ENCODE measurements around the gene ADGRF5. TPM values are rescaled to one million over a fixed set of nuclear protein-coding genes. Genes with fewer than 3 reads are reported as not detected.
A peak's percentile ranks its signal among the peaks of the same experiment; 100 is the strongest.

The ADGRF5 gene
- total and polyA plus RNA-seq, 2 experiments from 2014 or later = 0.70 to 2.0 TPM

GRCh38 chr6:46828939-46829338, 92.8 kb downstream of the ADGRF5 start:
- Histone ChIP-seq H3K27ac (no peak overlapping the region), H2AFZ (no peak overlapping the region), H3K4me1 (ENCODE audit: insufficient read depth) (no peaks in the 10 kb centered on the region), H3K27me3 (no peaks in the 10 kb centered on the region), H3K4me3 (no peak overlapping the region), H3K36me3 (replicated peaks; ENCODE audit: insufficient read depth, low read depth) (no peaks in the 10 kb centered on the region), H3K79me2 (no peaks in the 10 kb centered on the region), H4K20me1 (ENCODE audit: insufficient read depth, poor library complexity, severe bottlenecking) (no peaks in the 10 kb centered on the region), H3K9me2 (replicated peaks; ENCODE audit: insufficient read depth) (no peaks in the 10 kb centered on the region), H3K9me3 (ENCODE audit: low read depth) (no peaks in the 10 kb centered on the region), H3K4me2 (no peak overlapping the region)
- no peak for DNase-seq (ENCODE audit: low spot score)
- 58% methylated on average over 2 of the region's 2 CpGs for WGBS (ENCODE audit: low lambda C conversion rate, missing lambda C conversion rate)
- TF ChIP-seq EZH2phosphoT487 (IDR thresholded peaks at IDR 0.05; ENCODE audit: low read depth, severe bottlenecking, unreplicated experiment) = no peak
- no peak for TF ChIP-seq CTCF (IDR thresholded peaks at IDR 0.05; ENCODE audit: poor library complexity)
- no peak for TF ChIP-seq EZH2 (IDR thresholded peaks at IDR 0.05; ENCODE audit: borderline replicate concordance)

- H2AFZ ChIP-seq = no peak overlapping the region
- H3K4me3 ChIP-seq = no peak overlapping the region
- no peaks in the 10 kb centered on the region for H3K36me3 ChIP-seq (replicated peaks; ENCODE audit: insufficient read depth, low read depth)
- peak overlapping the region; percentile 28 for H3K27ac ChIP-seq
- no peaks in the 10 kb centered on the region for H3K9me3 ChIP-seq (ENCODE audit: low read depth)
- H3K79me2 ChIP-seq = no peaks in the 10 kb centered on the region
- 41% methylated on average over 4 of the region's 4 CpGs for WGBS (ENCODE audit: low lambda C conversion rate, missing lambda C conversion rate)
- H3K4me1 ChIP-seq (ENCODE audit: insufficient read depth) = peaks cover 5% of the 10 kb centered on the region
- peak; percentile 16 for DNase-seq (ENCODE audit: low spot score)
- no peaks in the 10 kb centered on the region for H4K20me1 ChIP-seq (ENCODE audit: insufficient read depth, poor library complexity, severe bottlenecking)
- H3K4me2 ChIP-seq = no peak overlapping the region
- no peak for TF ChIP-seq EZH2 (IDR thresholded peaks at IDR 0.05; ENCODE audit: borderline replicate concordance)
- TF ChIP-seq CTCF (IDR thresholded peaks at IDR 0.05; ENCODE audit: poor library complexity) = no peak
- TF ChIP-seq EZH2phosphoT487 (IDR thresholded peaks at IDR 0.05; ENCODE audit: low read depth, severe bottlenecking, unreplicated experiment) = no peak
- H3K9me2 ChIP-seq (replicated peaks; ENCODE audit: insufficient read depth) = no peaks in the 10 kb centered on the region
- H3K27me3 ChIP-seq = no peaks in the 10 kb centered on the region
These were observed 100.3 kb downstream of the ADGRF5 start for GRCh38 chr6:46821458-46821881.

GRCh38 chr6:46819561-46819960, 102.2 kb downstream of the ADGRF5 start:
- Histone ChIP-seq H2AFZ (no peak overlapping the region), H3K27me3 (no peaks in the 10 kb centered on the region), H3K9me2 (replicated peaks; ENCODE audit: insufficient read depth) (no peaks in the 10 kb centered on the region), H3K27ac (no peak overlapping the region), H3K36me3 (replicated peaks; ENCODE audit: insufficient read depth, low read depth) (no peaks in the 10 kb centered on the region), H4K20me1 (ENCODE audit: insufficient read depth, poor library complexity, severe bottlenecking) (no peaks in the 10 kb centered on the region), H3K9me3 (ENCODE audit: low read depth) (no peaks in the 10 kb centered on the region), H3K4me1 (ENCODE audit: insufficient read depth) (peaks cover 5% of the 10 kb centered on the region), H3K79me2 (no peaks in the 10 kb centered on the region), H3K4me2 (no peak overlapping the region), H3K4me3 (no peak overlapping the region)
- 86% methylated on average over 7 of the region's 7 CpGs for WGBS (ENCODE audit: low lambda C conversion rate, missing lambda C conversion rate)
- TF ChIP-seq EZH2phosphoT487 (IDR thresholded peaks at IDR 0.05; ENCODE audit: low read depth, severe bottlenecking, unreplicated experiment) (no peak), CTCF (IDR thresholded peaks at IDR 0.05; ENCODE audit: poor library complexity) (no peak), EZH2 (IDR thresholded peaks at IDR 0.05; ENCODE audit: borderline replicate concordance) (no peak)
- no peak for DNase-seq (ENCODE audit: low spot score)

- Histone ChIP-seq H4K20me1 (ENCODE audit: insufficient read depth, poor library complexity, severe bottlenecking) (no peaks in the 10 kb centered on the region), H3K9me3 (ENCODE audit: low read depth) (no peaks in the 10 kb centered on the region), H3K36me3 (replicated peaks; ENCODE audit: insufficient read depth, low read depth) (no peaks in the 10 kb centered on the region), H3K4me2 (no peak overlapping the region), H3K27me3 (no peaks in the 10 kb centered on the region), H3K79me2 (no peaks in the 10 kb centered on the region), H3K4me1 (ENCODE audit: insufficient read depth) (peaks cover 5% of the 10 kb centered on the region), H3K4me3 (no peak overlapping the region), H2AFZ (no peak overlapping the region), H3K9me2 (replicated peaks; ENCODE audit: insufficient read depth) (no peaks in the 10 kb centered on the region), H3K27ac (peak overlapping the region; percentile 24)
- TF ChIP-seq EZH2phosphoT487 (IDR thresholded peaks at IDR 0.05; ENCODE audit: low read depth, severe bottlenecking, unreplicated experiment) (no peak), CTCF (IDR thresholded peaks at IDR 0.05; ENCODE audit: poor library complexity) (no peak), EZH2 (IDR thresholded peaks at IDR 0.05; ENCODE audit: borderline replicate concordance) (no peak)
- DNase-seq (ENCODE audit: low spot score) = peak; percentile 23
- WGBS (ENCODE audit: low lambda C conversion rate, missing lambda C conversion rate) = 78% methylated on average over 1 of the region's 1 CpG
These were observed 105.1 kb downstream of the ADGRF5 start for GRCh38 chr6:46816626-46817025.

Measured in hepatocyte (in vitro differentiated cells).